HepG2 (cell line): Measurements from ENCODE around the gene C18orf63. TPM values are rescaled to one million over a fixed set of nuclear protein-coding genes. Genes with fewer than 3 reads are reported as not detected.

Source experiments
- ARID4A ChIP-seq: sonication (generic); formaldehyde crosslinking; IDR thresholded peaks from 2 replicates; pipeline ENCODE4 v1.5.0; 2020; ENCODE audit warnings: mild to moderate bottlenecking, missing genetic modification reagents, borderline replicate concordance
- CBX1 ChIP-seq: IDR thresholded peaks from one replicate; pipeline ENCODE4 v1.6.1; 2016; ENCODE audit warnings: antibody characterized with exemption, low read depth
- ELF1 ChIP-seq: sonication (generic); formaldehyde crosslinking; IDR thresholded peaks from 2 replicates; pipeline ENCODE4 v1.4.0; 2020; ENCODE audit warnings: missing genetic modification reagents
- FOXO1 ChIP-seq: sonication (generic); formaldehyde crosslinking; IDR thresholded peaks from 2 replicates; pipeline ENCODE4 v1.4.0; 2020; ENCODE audit warnings: missing genetic modification reagents
- KLF11 ChIP-seq: IDR thresholded peaks from 2 replicates; pipeline ENCODE4 v1.6.1; 2016; ENCODE audit warnings: missing compliant biosample characterization
- MIER2 ChIP-seq: IDR thresholded peaks from 2 replicates; pipeline ENCODE4 v1.6.1; 2016; ENCODE audit warnings: missing biosample characterization, missing genetic modification reagents
- RFXANK ChIP-seq: IDR thresholded peaks from 2 replicates; pipeline ENCODE4 v1.6.1; 2016
- ZFP36L1 ChIP-seq: sonication (generic); formaldehyde crosslinking; IDR thresholded peaks from 2 replicates; pipeline ENCODE4 v1.8.0; 2022; ENCODE audit warnings: mild to moderate bottlenecking, missing genetic modification reagents, moderate library complexity
- ZFY ChIP-seq: sonication (generic); formaldehyde crosslinking; IDR thresholded peaks from 2 replicates; pipeline ENCODE4 v1.4.0; 2020; ENCODE audit warnings: missing genetic modification reagents
- ZNF263 ChIP-seq: sonication (generic); formaldehyde crosslinking; IDR thresholded peaks from 2 replicates; pipeline ENCODE4 v1.4.0; 2020; ENCODE audit warnings: missing genetic modification reagents
- ZNF281 ChIP-seq: sonication (generic); formaldehyde crosslinking; IDR thresholded peaks from 2 replicates; pipeline ENCODE4 v1.4.0; 2020; ENCODE audit warnings: missing genetic modification reagents, borderline replicate concordance
- ZNF841 ChIP-seq: sonication (generic); formaldehyde crosslinking; IDR thresholded peaks from 2 replicates; pipeline ENCODE4 v1.8.1; 2023; ENCODE audit warnings: missing genetic modification reagents, borderline replicate concordance
- polyA plus RNA-seq, 8 experiments: library from polyadenylated mRNA; depleted of rRNA in 3 of 8; stranded (reverse) in 7 of 8; unstranded in 1 of 8; fragments of >200 nt; fragmentation: Illumina TruSeq in 4 of 8; extraction: Trizol in 4 of 8; gene quantifications; 2 replicates each; pipeline versions ENCODE4 v1.2.1 to v1.2.3, GENCODE V29; 2011 to 2016; ENCODE audit warnings: low read depth in 4 of 8, missing spikeins in 1 of 8, mixed read lengths in 1 of 8; ENCODE audit not compliant: insufficient read depth in 1 of 8
- total RNA-seq, 5 experiments: library from RNA; depleted of rRNA; stranded (reverse); fragments of >200 nt; fragmentation: Illumina TruSeq; extraction: Trizol; gene quantifications; 2 replicates each; pipeline ENCODE4 v1.2.3, GENCODE V29; 2016; ENCODE audit warnings: low read depth in 1 of 5
- TF ChIP-seq, protein P1 (sequence below): sonication (generic); formaldehyde crosslinking; conservative IDR thresholded peaks from 2 replicates; pipeline ENCODE4 v1.8.0; 2022; ENCODE audit warnings: mild to moderate bottlenecking, moderate library complexity, missing genetic modification reagents
- TF ChIP-seq, protein P2 (sequence below): sonication (generic); formaldehyde crosslinking; IDR thresholded peaks from 2 replicates; pipeline ENCODE4 v1.9.0; 2021; ENCODE audit warnings: missing genetic modification reagents, mild to moderate bottlenecking, borderline replicate concordance

C18orf63 gene
- total and polyA plus RNA-seq, 2 of the 13 experiments (the other 11 are each of a cell fraction or from before 2014, with no cell fraction given), result 0.01 TPM; not detected in 1

DNA sequence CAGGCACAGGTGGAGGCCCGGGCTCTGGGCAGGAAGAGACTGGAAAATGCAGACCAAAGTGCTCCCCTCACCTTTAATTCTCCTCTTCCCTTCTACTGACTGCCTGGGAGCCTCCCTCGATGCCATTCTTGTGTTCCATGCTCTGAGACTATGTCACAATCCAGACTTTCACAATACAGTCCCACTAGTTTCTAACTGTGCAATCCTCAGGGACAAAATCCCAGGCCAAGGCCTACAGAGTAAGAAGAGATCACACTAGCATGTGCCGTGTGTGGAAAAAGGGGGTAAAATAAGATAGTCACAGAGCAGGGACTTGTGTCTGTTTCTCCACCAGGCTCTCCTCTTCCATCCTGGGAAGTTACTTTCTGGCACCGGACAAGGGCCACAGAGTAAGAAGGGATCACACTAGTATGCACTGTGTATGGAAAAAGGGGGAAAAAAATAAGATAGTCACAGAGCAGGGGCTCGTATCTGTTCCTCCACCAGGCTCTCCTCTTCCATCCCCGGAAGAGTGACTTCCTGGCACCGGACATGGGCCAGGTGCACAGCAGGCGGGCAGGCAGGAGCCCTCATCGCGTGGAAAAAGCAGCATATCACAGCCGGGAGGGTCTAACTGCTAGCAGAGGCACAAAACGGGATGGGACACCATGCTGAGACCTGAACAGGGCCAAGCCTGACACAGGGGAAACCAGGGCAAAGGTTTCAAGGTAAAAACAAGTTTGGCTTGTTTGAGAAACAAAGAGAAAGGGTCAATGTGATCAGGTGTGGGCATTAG lies 33.5 kb upstream of the C18orf63 start (continued):
- TF ChIP-seq ZFP36L1, result no peak
- TF ChIP-seq, protein P1, sequence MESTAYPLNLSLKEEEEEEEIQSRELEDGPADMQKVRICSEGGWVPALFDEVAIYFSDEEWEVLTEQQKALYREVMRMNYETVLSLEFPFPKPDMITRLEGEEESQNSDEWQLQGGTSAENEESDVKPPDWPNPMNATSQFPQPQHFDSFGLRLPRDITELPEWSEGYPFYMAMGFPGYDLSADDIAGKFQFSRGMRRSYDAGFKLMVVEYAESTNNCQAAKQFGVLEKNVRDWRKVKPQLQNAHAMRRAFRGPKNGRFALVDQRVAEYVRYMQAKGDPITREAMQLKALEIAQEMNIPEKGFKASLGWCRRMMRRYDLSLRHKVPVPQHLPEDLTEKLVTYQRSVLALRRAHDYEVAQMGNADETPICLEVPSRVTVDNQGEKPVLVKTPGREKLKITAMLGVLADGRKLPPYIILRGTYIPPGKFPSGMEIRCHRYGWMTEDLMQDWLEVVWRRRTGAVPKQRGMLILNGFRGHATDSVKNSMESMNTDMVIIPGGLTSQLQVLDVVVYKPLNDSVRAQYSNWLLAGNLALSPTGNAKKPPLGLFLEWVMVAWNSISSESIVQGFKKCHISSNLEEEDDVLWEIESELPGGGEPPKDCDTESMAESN, result 0 out of 2 replicates have a peak, but pooled peaks have one; percentile 46
- TF ChIP-seq, protein P2, sequence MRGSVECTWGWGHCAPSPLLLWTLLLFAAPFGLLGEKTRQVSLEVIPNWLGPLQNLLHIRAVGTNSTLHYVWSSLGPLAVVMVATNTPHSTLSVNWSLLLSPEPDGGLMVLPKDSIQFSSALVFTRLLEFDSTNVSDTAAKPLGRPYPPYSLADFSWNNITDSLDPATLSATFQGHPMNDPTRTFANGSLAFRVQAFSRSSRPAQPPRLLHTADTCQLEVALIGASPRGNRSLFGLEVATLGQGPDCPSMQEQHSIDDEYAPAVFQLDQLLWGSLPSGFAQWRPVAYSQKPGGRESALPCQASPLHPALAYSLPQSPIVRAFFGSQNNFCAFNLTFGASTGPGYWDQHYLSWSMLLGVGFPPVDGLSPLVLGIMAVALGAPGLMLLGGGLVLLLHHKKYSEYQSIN (CRISPR knock-in tag), result no peak
- no peak for TF ChIP-seq RFXANK (CRISPR knock-in tag)
- TF ChIP-seq ELF1 (CRISPR knock-in tag), result 0 out of 2 replicates have a peak, but pooled peaks have one; percentile 26
- no peak for TF ChIP-seq KLF11
- peak; percentile 82 for TF ChIP-seq ZNF263 (CRISPR knock-in tag)
- no peak for TF ChIP-seq MIER2
- TF ChIP-seq ZFY, result peak; percentile 76
- TF ChIP-seq ZNF281 (CRISPR knock-in tag), result peak; percentile 68; the same call in 1 of the 2 replicates
- TF ChIP-seq ZNF841, result no peak
- no peak for TF ChIP-seq CBX1
- no peak for TF ChIP-seq ARID4A (CRISPR knock-in tag)
- peak; percentile 33; the same call in 1 of the 2 replicates for TF ChIP-seq FOXO1 (CRISPR knock-in tag)
